GM23338 (cell line): ENCODE measurements around the gene HSPB6. TPM values are rescaled to one million over a fixed set of nuclear protein-coding genes. Genes with fewer than 3 reads are reported as not detected.

Source experiments
- ATAC-seq: fragments of 200-7000 bp; cut with Tn5 transposase; 3 replicates; pipeline ENCODE4 v1.9.1; 2020
- DNase-seq: peaks from one replicate; pipeline ENCODE4 v3.0.0-alpha.2; 2015; ENCODE audit warnings: low spot score
- H2AFZ ChIP-seq: fragments of 200-600 bp; sonication (generic); 2 replicates; pipeline ENCODE4 v1.8.0; 2016; ENCODE audit warnings: antibody characterized with exemption, mild to moderate bottlenecking, moderate library complexity
- H3F3A ChIP-seq: fragments of 200-600 bp; sonication (generic); replicated peaks from 2 replicates; pipeline ENCODE4 v1.8.0; 2017; ENCODE audit warnings: antibody characterized with exemption, mixed run types, low read depth
- H3K27ac ChIP-seq: fragments of 200-600 bp; sonication (generic); 2 replicates; pipeline ENCODE4 v1.6.1; 2016; ENCODE audit warnings: low read depth
- H3K27me3 ChIP-seq: fragments of 200-600 bp; sonication (generic); 2 replicates; pipeline ENCODE4 v1.8.0; 2016; ENCODE audit warnings: mild to moderate bottlenecking, mixed run types, moderate library complexity; ENCODE audit not compliant: insufficient read depth
- H3K36me3 ChIP-seq: fragments of 200-600 bp; sonication (generic); 2 replicates; pipeline ENCODE4 v1.8.0; 2016; ENCODE audit warnings: mild to moderate bottlenecking; ENCODE audit not compliant: insufficient read depth
- H3K4me1 ChIP-seq: fragments of 200-600 bp; sonication (generic); 2 replicates; pipeline ENCODE4 v1.8.0; 2016; ENCODE audit warnings: mild to moderate bottlenecking, moderate library complexity; ENCODE audit not compliant: insufficient read depth
- H3K4me2 ChIP-seq: fragments of 200-600 bp; sonication (generic); 2 replicates; pipeline ENCODE4 v1.7.1; 2017; ENCODE audit warnings: mixed run types
- H3K4me3 ChIP-seq: fragments of 200-600 bp; sonication (generic); 2 replicates; pipeline ENCODE4 v1.6.1; 2016; ENCODE audit warnings: mixed run types
- H3K79me2 ChIP-seq: fragments of 200-600 bp; sonication (generic); replicated peaks from 2 replicates; pipeline ENCODE4 v1.8.0; 2017; ENCODE audit warnings: mild to moderate bottlenecking; ENCODE audit not compliant: insufficient read depth
- H3K9me2 ChIP-seq: fragments of 200-600 bp; sonication (generic); 2 replicates; pipeline ENCODE4 v1.8.0; 2017; ENCODE audit not compliant: insufficient read depth
- H4K20me1 ChIP-seq: fragments of 200-600 bp; sonication (generic); replicated peaks from 2 replicates; pipeline ENCODE4 v1.8.0; 2017; ENCODE audit warnings: mild to moderate bottlenecking; ENCODE audit not compliant: insufficient read depth
- H3K27ac Mint-ChIP-seq: 2 replicates; pipeline ENCODE4 v1.8.0; 2020; ENCODE audit warnings: inconsistent platforms, mild to moderate bottlenecking, moderate library complexity, mixed read lengths
- H3K27me3 Mint-ChIP-seq: 3 replicates; pipeline ENCODE4 v1.8.0; 2022; ENCODE audit warnings: low read depth, mild to moderate bottlenecking, moderate library complexity, mixed read lengths, inconsistent platforms; ENCODE audit not compliant: insufficient read depth, poor library complexity
- H3K36me3 Mint-ChIP-seq: 3 replicates; pipeline ENCODE4 v1.8.0; 2021; ENCODE audit warnings: low read depth, mild to moderate bottlenecking, inconsistent platforms, moderate library complexity, mixed read lengths
- H3K4me1 Mint-ChIP-seq: 3 replicates; pipeline ENCODE4 v1.8.0; 2020; ENCODE audit warnings: mild to moderate bottlenecking, inconsistent platforms, mixed read lengths
- H3K4me3 Mint-ChIP-seq: 3 replicates; pipeline ENCODE4 v1.8.0; 2021; ENCODE audit warnings: moderate library complexity, mild to moderate bottlenecking, inconsistent platforms, mixed read lengths
- H3K9me3 Mint-ChIP-seq: 3 replicates; pipeline ENCODE4 v1.8.0; 2020; ENCODE audit warnings: moderate library complexity, mild to moderate bottlenecking, inconsistent platforms, mixed read lengths
- CTCF ChIP-seq, 2 experiments: fragments of 200-600 bp in 1 of 2; sonication (generic) in 1 of 2; conservative IDR thresholded peaks; 2 replicates each; pipeline versions ENCODE4 v1.5.1 to v1.6.1; 2016 to 2017; ENCODE audit warnings: antibody characterized with exemption in 2 of 2, low read depth in 2 of 2, mild to moderate bottlenecking in 2 of 2, moderate library complexity in 1 of 2
- EZH2 ChIP-seq: fragments of 200-600 bp; sonication (generic); IDR thresholded peaks from one replicate; pipeline ENCODE4 v1.8.0; 2017; ENCODE audit warnings: antibody characterized with exemption, mild to moderate bottlenecking, low read depth; ENCODE audit not compliant: unreplicated experiment
- EZH2phosphoT487 ChIP-seq: fragments of 200-600 bp; sonication (generic); IDR thresholded peaks from one replicate; pipeline ENCODE4 v1.8.1; 2018; ENCODE audit warnings: antibody characterized with exemption; ENCODE audit not compliant: unreplicated experiment
- JUNB ChIP-seq: IDR thresholded peaks from one replicate; pipeline ENCODE4 v1.6.1; 2016; ENCODE audit warnings: antibody characterized with exemption; ENCODE audit not compliant: unreplicated experiment
- NANOG ChIP-seq: IDR thresholded peaks from 2 replicates; pipeline ENCODE4 v1.6.1; 2016; ENCODE audit warnings: antibody characterized with exemption, borderline replicate concordance
- POLR2AphosphoS5 ChIP-seq: IDR thresholded peaks from 2 replicates; pipeline ENCODE4 v1.6.1; 2016; ENCODE audit warnings: antibody characterized with exemption, low read depth
- STAT1 ChIP-seq: IDR thresholded peaks from one replicate; pipeline ENCODE4 v1.6.1; 2016; ENCODE audit warnings: antibody characterized with exemption; ENCODE audit not compliant: unreplicated experiment
- ZNF114 ChIP-seq: fragments of 250-450 bp; sonication (Bioruptor Pico); IDR thresholded peaks from 2 replicates; pipeline ENCODE4 v1.5.0; 2020; ENCODE audit warnings: mild to moderate bottlenecking, moderate library complexity
- ZNF331 ChIP-seq: fragments of 250-450 bp; sonication (Bioruptor Pico); IDR thresholded peaks from 2 replicates; pipeline ENCODE4 v1.5.0; 2020; ENCODE audit warnings: low read depth, mild to moderate bottlenecking, moderate library complexity
- ZNF462 ChIP-seq: fragments of 250-450 bp; sonication (Bioruptor Pico); IDR thresholded peaks from 2 replicates; pipeline ENCODE4 v1.5.0; 2020; ENCODE audit warnings: mild to moderate bottlenecking, moderate library complexity
- polyA plus RNA-seq: library from polyadenylated mRNA; unstranded; fragments of >200 nt; fragmentation: Nextera tagmentation; extraction: Ambion mirVana; gene quantifications from 2 replicates; pipeline ENCODE4 v1.2.1, GENCODE V29; 2016
- total RNA-seq: library from RNA; depleted of rRNA; stranded (reverse); fragments of >200 nt; shearing (Covaris generic); gene quantifications from 2 replicates; pipeline ENCODE4 v1.2.3, GENCODE V29; 2014
- TF ChIP-seq, protein P1 (sequence below): IDR thresholded peaks from 2 replicates; pipeline ENCODE4 v1.6.1; 2016; ENCODE audit warnings: antibody characterized with exemption

Gene HSPB6
- total and polyA plus RNA-seq, 2 experiments from 2014 or later, result 0.87 to 3.2 TPM

- Mint-ChIP-seq H3K27me3 (peaks cover 24% of the 10 kb centered on the region), H3K27ac (0 out of 2 replicates have a peak overlapping the region, but pooled peaks have one; percentile 18), H3K4me1 (peaks cover 9% of the 10 kb centered on the region), H3K4me3 (no peak overlapping the region), H3K36me3 (peaks cover 57% of the 10 kb centered on the region), H3K9me3 (no peaks in the 10 kb centered on the region; the same call in 2 of the 3 replicates)
- Histone ChIP-seq H3K27ac (no peak overlapping the region), H3F3A (peaks cover 3% of the 10 kb centered on the region; the same call in 1 of the 2 replicates), H3K79me2 (peaks cover 21% of the 10 kb centered on the region), H3K36me3 (peaks cover 23% of the 10 kb centered on the region; the same call in 1 of the 2 replicates), H3K4me2 (no peak overlapping the region), H2AFZ (no peak overlapping the region), H3K4me3 (no peak overlapping the region), H4K20me1 (peaks cover 11% of the 10 kb centered on the region), H3K27me3 (no peaks in the 10 kb centered on the region), H3K4me1 (peaks cover 9% of the 10 kb centered on the region), H3K9me2 (no peaks in the 10 kb centered on the region)
- DNase-seq (no peak), ATAC-seq (no peak)
- TF ChIP-seq ZNF462 (no peak), STAT1 (no peak), JUNB (no peak), NANOG (no peak), CTCF (conservative IDR thresholded peaks at IDR 0.05; ENCODE audit: low read depth in 2 of 2) (no peak), ZNF114 (CRISPR knock-in tag) (no peak), POLR2AphosphoS5 (no peak), EZH2 (no peak), ZNF331 (no peak), EZH2phosphoT487 (no peak)
- TF ChIP-seq, protein P1, sequence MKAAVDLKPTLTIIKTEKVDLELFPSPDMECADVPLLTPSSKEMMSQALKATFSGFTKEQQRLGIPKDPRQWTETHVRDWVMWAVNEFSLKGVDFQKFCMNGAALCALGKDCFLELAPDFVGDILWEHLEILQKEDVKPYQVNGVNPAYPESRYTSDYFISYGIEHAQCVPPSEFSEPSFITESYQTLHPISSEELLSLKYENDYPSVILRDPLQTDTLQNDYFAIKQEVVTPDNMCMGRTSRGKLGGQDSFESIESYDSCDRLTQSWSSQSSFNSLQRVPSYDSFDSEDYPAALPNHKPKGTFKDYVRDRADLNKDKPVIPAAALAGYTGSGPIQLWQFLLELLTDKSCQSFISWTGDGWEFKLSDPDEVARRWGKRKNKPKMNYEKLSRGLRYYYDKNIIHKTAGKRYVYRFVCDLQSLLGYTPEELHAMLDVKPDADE, result no peak
Observed at GRCh38 chr19:35721374-35721773, 35.5 kb downstream of the HSPB6 start.
